Right atrium auricular region (tissue), 2 donors: ENCODE results near the gene OSTF1. TPM values are rescaled to one million over a fixed set of nuclear protein-coding genes. Genes with fewer than 3 reads are reported as not detected.

ENCODE experiments used
- DNase-seq: peaks from one replicate; pipeline ENCODE4 v3.0.0-alpha.2; 2019; ENCODE audit warnings: low spot score
- H3K27ac ChIP-seq, 2 donors: fragments of 200-600 bp; sonication (generic); 1 replicate in 1 of 2; 2 replicates in 1 of 2; pipeline ENCODE4 v1.5.1; 2016 to 2019
- H3K27me3 ChIP-seq, 2 donors: fragments of 200-600 bp; sonication (generic); one replicate each; pipeline versions ENCODE4 v1.5.1 to v1.6.0; 2017 to 2019
- H3K36me3 ChIP-seq: fragments of 200-600 bp; sonication (generic); one replicate; pipeline ENCODE4 v1.5.1; 2016
- H3K4me1 ChIP-seq, 2 donors: fragments of 200-600 bp; sonication (generic); one replicate each; pipeline versions ENCODE4 v1.5.1 to v1.6.0; 2017 to 2019
- H3K4me3 ChIP-seq, 2 donors: fragments of 200-600 bp; sonication (generic); 1 replicate in 1 of 2; 2 replicates in 1 of 2; pipeline ENCODE4 v1.5.1; 2017 to 2019; ENCODE audit warnings: mild to moderate bottlenecking in 1 of 2, moderate library complexity in 1 of 2
- H3K9me3 ChIP-seq, 2 donors: fragments of 200-600 bp; sonication (generic); one replicate each; pipeline ENCODE4 v1.5.1; 2019
- CTCF ChIP-seq, 2 donors: fragments of 200-600 bp; sonication (generic); IDR thresholded peaks; one replicate each; pipeline ENCODE4 v1.5.1; 2019; ENCODE audit warnings: antibody characterized with exemption in 2 of 2
- total RNA-seq, 2 donors: library from RNA; depleted of rRNA; stranded (reverse); fragments of >200 nt; gene quantifications; one replicate each; pipeline ENCODE4 v1.1.0, GENCODE V29; 2016

The OSTF1 gene
- total RNA-seq, 2 donors from 2014 or later: 14.5 to 17.7 TPM

GRCh38 chr9:75085640-75086039 lies 2.7 kb upstream of the OSTF1 start:
- DNase-seq: no peak
- TF ChIP-seq CTCF (IDR thresholded peaks at IDR 0.05): no peak
- H3K4me1 ChIP-seq: peaks cover 0 to 36% of the 10 kb centered on the region in 2 donors
- no peak overlapping the region for H3K4me3 ChIP-seq
- H3K27ac ChIP-seq: no peak overlapping the region
- no peaks in the 10 kb centered on the region for H3K27me3 ChIP-seq
- no peaks in the 10 kb centered on the region for H3K9me3 ChIP-seq
- no peaks in the 10 kb centered on the region for H3K36me3 ChIP-seq

GRCh38 chr9:75086541-75087288 lies 1.6 kb upstream of the OSTF1 start:
- Histone ChIP-seq H3K4me1 (peaks cover 0 to 46% of the 10 kb centered on the region in 2 donors), H3K27ac (peak overlapping the region; percentile 96 to 98), H3K9me3 (no peaks in the 10 kb centered on the region), H3K27me3 (no peaks in the 10 kb centered on the region), H3K4me3 (peak overlapping the region; percentile 77 to 95), H3K36me3 (no peaks in the 10 kb centered on the region)
- no peak for TF ChIP-seq CTCF (IDR thresholded peaks at IDR 0.05)
- DNase-seq: no peak

- Histone ChIP-seq H3K4me3 (peak overlapping the region; percentile 77 to 95), H3K36me3 (no peaks in the 10 kb centered on the region), H3K27me3 (no peaks in the 10 kb centered on the region), H3K9me3 (no peaks in the 10 kb centered on the region), H3K27ac (peak overlapping the region; percentile 96 to 98), H3K4me1 (peaks cover 0 to 50% of the 10 kb centered on the region in 2 donors)
- no peak for DNase-seq
- peak in 1 of 2 donors; percentile 21 for TF ChIP-seq CTCF (IDR thresholded peaks at IDR 0.05)
These were observed 958 bp upstream of the OSTF1 start for GRCh38 chr9:75087289-75087823.

GRCh38 chr9:75088646-75089372 lies 495 bp downstream of the OSTF1 start:
- Histone ChIP-seq H3K4me1 (peaks cover 0 to 43% of the 10 kb centered on the region in 2 donors), H3K27ac (peak overlapping the region; percentile 96 to 98), H3K36me3 (no peaks in the 10 kb centered on the region), H3K9me3 (no peaks in the 10 kb centered on the region), H3K4me3 (peak overlapping the region; percentile 77 to 97), H3K27me3 (no peaks in the 10 kb centered on the region)
- peak in 1 of 2 donors; percentile 40 for TF ChIP-seq CTCF (IDR thresholded peaks at IDR 0.05)
- peak; percentile 79 for DNase-seq

- H3K27me3 ChIP-seq: no peaks in the 10 kb centered on the region
- TF ChIP-seq CTCF (IDR thresholded peaks at IDR 0.05): no peak
- peak overlapping the region; percentile 77 to 97 for H3K4me3 ChIP-seq
- DNase-seq: no peak
- peaks cover 0 to 43% of the 10 kb centered on the region in 2 donors for H3K4me1 ChIP-seq
- H3K27ac ChIP-seq: peak overlapping the region; percentile 96 to 98
- H3K36me3 ChIP-seq: no peaks in the 10 kb centered on the region
- H3K9me3 ChIP-seq: no peaks in the 10 kb centered on the region
These were observed 1.1 kb downstream of the OSTF1 start for GRCh38 chr9:75089373-75089766.
